GM12892 (cell line): ENCODE measurements around the gene TEX35.

Experiments
- POLR2A ChIP-seq: IDR thresholded peaks from 2 replicates; pipeline ENCODE4 v1.6.1; 2011; ENCODE audit warnings: low read depth, low read length, control low read depth
- POLR2AphosphoS5 ChIP-seq: IDR thresholded peaks from 2 replicates; pipeline ENCODE4 v1.6.1; 2011; ENCODE audit warnings: low read depth, low read length, control low read depth

GRCh38 chr1:178503849-178504248 is 9.1 kb upstream of the TEX35 start:
- TF ChIP-seq POLR2AphosphoS5 (no peak), POLR2A (no peak)
